IPS DF 6.9 (cell line): Measurements from ENCODE around the gene GDF2.

Experiments
- DNase-seq: peaks from one replicate; pipeline ENCODE4 v3.0.0-alpha.2; 2013; ENCODE audit warnings: low read depth, low spot score
- H3K27ac ChIP-seq: one replicate; pipeline ENCODE4 v1.5.1; 2013; ENCODE audit warnings: low read length, control low read depth
- H3K27me3 ChIP-seq: 2 replicates; pipeline ENCODE4 v1.6.1; 2013; ENCODE audit warnings: mild to moderate bottlenecking, low read length; ENCODE audit not compliant: control insufficient read depth, insufficient read depth
- H3K36me3 ChIP-seq: 2 replicates; pipeline ENCODE4 v1.6.1; 2013; ENCODE audit warnings: low read length; ENCODE audit not compliant: control insufficient read depth, insufficient read depth
- H3K4me1 ChIP-seq: 2 replicates; pipeline ENCODE4 v1.6.1; 2013; ENCODE audit warnings: low read length; ENCODE audit not compliant: control insufficient read depth, insufficient read depth
- H3K4me3 ChIP-seq: 2 replicates; pipeline ENCODE4 v1.5.1; 2013; ENCODE audit warnings: mild to moderate bottlenecking, low read length
- H3K9me3 ChIP-seq: 2 replicates; pipeline ENCODE4 v1.6.1; 2013; ENCODE audit warnings: low read length, inconsistent platforms; ENCODE audit not compliant: control insufficient read depth, insufficient read depth
- WGBS: extraction: QIAGEN DNeasy Blood & Tissue Kit; methylation state at CpG from one replicate; pipeline ENCODE4 v1.1.7; 2013; ENCODE audit warnings: mixed read lengths, missing lambda C conversion rate; ENCODE audit not compliant: insufficient read length, insufficient coverage; 5-methylcytosine and 5-hydroxymethylcytosine counted together

The GDF2 gene

GRCh38 chr10:47369251-47369894, 47.1 kb downstream of the GDF2 start:
- Histone ChIP-seq H3K9me3 (no peaks in the 10 kb centered on the region), H3K4me3 (no peak overlapping the region), H3K27ac (no peak overlapping the region), H3K36me3 (no peaks in the 10 kb centered on the region), H3K27me3 (no peaks in the 10 kb centered on the region), H3K4me1 (peaks cover 5% of the 10 kb centered on the region)
- DNase-seq, result no peak
- WGBS, result no CpG with 5 or more reads among the region's 9 CpGs

DNA sequence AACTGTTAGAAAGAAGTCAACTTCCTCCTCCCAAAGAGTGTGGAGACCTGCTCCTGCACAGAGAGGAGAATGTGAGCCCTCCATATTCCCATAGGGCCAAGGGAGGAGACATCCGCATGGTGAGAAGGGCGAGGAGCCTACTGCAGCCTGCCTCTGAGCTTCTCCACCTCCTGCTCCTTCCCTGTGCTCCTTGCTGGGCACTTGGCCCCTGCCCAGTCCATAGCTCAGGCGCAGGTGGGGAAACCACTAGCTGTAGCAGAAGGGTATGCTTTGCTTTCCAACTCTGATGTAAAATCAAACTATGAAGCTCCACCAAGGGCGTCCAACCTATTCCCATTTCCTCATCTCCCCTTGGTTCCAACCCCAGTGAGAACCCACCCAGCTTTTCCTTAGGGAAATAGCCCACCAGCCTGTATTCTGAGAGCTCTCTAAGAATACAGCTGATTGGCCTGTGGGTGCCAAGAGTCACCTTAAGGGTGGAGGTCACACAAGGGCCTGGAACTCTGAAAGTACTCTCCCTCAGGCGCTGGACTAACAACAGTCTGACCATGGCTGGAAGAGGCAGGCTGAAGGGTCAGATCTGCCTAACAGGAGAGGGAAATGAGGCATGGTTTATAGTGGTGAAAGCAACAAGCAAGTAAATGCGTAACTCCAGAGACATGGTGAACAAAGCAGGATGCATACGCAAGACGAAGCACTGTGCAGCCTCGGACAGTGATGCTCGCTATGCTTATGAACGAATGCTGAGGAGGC, 47.9 kb downstream of the GDF2 start:
- no CpG with 5 or more reads among the region's 11 CpGs for WGBS
- Histone ChIP-seq H3K4me1 (peaks cover 5% of the 10 kb centered on the region), H3K9me3 (no peaks in the 10 kb centered on the region), H3K4me3 (no peak overlapping the region), H3K27ac (no peak overlapping the region), H3K27me3 (no peaks in the 10 kb centered on the region), H3K36me3 (no peaks in the 10 kb centered on the region)
- DNase-seq, result no peak

DNA sequence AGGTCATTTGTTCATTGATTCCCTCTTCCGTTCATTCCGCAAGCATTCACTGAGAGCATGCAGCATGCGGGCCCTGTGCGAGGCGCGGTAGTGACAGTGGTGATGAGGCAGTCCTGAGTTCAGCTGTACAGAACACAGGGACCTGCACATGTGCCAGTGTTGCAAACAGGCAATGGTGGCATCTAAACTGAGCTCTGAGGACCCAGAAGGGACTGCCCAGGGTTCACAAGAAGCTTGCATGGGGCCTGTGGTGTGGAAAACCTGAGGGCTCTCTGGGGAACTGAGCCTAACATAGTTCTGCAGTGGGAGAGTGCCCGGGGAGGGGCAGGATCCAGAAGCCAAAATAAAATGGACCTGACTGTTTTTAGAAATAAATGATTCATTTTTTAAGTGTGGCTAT, 48.6 kb downstream of the GDF2 start:
- Histone ChIP-seq H3K9me3 (no peaks in the 10 kb centered on the region), H3K27me3 (no peaks in the 10 kb centered on the region), H3K4me1 (peaks cover 5% of the 10 kb centered on the region), H3K27ac (no peak overlapping the region), H3K36me3 (no peaks in the 10 kb centered on the region), H3K4me3 (no peak overlapping the region)
- WGBS, result no CpG with 5 or more reads among the region's 7 CpGs
- no peak for DNase-seq

DNA sequence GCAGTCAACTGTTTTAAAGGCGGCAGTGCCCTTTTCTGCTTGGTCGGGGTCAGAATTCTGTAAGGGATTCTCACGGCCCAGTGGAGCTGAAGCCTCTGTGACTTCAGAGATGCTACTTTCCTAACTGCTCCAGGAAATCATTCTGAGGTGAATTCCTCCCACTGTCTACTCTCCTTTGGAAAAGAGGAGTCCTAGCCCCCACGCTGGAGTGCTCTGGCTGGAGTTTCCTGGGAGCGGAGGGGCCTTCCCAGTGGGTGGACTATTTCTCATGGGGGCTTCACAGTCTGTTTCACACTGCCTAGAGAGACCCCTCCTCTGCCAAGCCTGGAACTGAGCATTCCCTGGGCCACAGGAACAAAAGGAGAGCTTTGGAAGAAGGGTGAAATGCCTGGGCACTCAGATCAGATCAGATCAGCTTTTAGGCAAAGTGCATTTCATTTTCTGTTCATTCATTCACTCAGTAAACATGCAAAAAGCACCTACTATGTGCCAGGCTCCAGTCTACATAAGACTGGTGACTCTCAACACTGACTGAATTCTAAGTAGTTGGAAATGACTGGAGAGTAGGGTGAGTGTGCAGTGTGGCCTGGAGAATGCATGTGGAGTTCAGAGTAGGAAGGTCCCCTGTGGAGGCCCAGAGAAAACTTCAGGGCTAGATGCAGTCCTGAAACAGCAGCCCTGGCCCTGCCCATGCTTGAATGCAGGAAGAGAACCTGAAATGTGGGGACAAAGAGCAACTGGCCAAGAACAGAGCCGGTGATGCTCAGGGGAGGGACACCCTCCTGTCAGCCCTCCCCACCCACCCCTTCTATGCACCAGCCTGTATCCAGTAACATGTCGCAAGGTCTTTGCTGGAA, 49.6 kb downstream of the GDF2 start:
- no peaks in the 10 kb centered on the region for H3K36me3 ChIP-seq
- H3K4me3 ChIP-seq, result no peak overlapping the region
- H3K27me3 ChIP-seq, result no peaks in the 10 kb centered on the region
- peaks cover 5% of the 10 kb centered on the region for H3K4me1 ChIP-seq
- no peak overlapping the region for H3K27ac ChIP-seq
- no peak for DNase-seq
- no CpG with 5 or more reads among the region's 7 CpGs for WGBS
- no peaks in the 10 kb centered on the region for H3K9me3 ChIP-seq

GRCh38 chr10:47372726-47373125, 50.5 kb downstream of the GDF2 start:
- WGBS, result no CpG with 5 or more reads among the region's 6 CpGs
- Histone ChIP-seq H3K27ac (no peak overlapping the region), H3K4me1 (peaks cover 5% of the 10 kb centered on the region), H3K4me3 (no peak overlapping the region), H3K36me3 (no peaks in the 10 kb centered on the region), H3K9me3 (no peaks in the 10 kb centered on the region), H3K27me3 (no peaks in the 10 kb centered on the region)
- no peak for DNase-seq

DNA sequence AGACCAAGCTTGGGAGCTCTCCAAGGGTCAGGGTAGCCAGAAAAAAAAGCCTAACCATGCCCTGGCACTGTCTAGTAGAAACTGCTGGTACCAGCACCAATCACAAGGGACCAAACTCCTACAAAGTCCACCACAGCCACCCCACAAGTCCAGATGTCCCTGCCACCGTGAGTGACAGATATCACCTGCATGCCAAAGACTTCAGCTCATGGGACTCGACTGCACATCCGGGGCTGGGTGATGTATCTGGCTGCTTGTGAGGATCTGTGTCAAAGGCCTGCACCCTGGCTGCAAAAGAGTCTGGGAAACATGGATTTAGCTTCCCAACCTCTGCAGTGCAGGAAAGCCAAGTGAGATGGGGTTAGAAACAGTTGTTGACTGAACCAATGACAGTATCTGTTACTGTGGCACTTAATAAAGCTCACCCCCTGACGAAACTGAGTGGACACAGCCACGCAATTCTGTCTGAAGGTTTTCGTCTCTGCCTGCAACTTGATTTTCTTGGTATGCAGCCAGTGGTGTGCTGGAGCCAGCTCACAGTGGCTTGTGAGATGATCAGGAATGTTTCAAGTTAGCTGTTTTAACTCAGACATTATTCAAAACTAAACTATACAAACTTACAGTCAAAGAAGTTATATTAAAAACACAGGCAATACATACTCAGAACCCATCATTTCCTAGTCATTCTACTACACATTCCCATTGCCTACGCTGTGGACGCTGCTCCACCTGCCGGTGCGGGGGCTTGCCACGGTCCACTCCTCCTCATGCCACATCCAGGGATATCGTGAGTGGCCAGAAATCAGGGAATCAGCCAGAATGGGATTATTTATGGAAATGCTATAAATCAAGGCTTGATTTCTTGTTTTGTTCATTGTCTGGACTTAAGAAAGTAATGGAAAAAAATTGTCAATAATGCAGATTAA, 52.6 kb downstream of the GDF2 start:
- Histone ChIP-seq H3K4me1 (peaks cover 5% of the 10 kb centered on the region), H3K9me3 (no peaks in the 10 kb centered on the region), H3K4me3 (no peak overlapping the region), H3K27me3 (no peaks in the 10 kb centered on the region), H3K27ac (no peak overlapping the region), H3K36me3 (no peaks in the 10 kb centered on the region)
- no peak for DNase-seq
- no CpG with 5 or more reads among the region's 12 CpGs for WGBS

DNA sequence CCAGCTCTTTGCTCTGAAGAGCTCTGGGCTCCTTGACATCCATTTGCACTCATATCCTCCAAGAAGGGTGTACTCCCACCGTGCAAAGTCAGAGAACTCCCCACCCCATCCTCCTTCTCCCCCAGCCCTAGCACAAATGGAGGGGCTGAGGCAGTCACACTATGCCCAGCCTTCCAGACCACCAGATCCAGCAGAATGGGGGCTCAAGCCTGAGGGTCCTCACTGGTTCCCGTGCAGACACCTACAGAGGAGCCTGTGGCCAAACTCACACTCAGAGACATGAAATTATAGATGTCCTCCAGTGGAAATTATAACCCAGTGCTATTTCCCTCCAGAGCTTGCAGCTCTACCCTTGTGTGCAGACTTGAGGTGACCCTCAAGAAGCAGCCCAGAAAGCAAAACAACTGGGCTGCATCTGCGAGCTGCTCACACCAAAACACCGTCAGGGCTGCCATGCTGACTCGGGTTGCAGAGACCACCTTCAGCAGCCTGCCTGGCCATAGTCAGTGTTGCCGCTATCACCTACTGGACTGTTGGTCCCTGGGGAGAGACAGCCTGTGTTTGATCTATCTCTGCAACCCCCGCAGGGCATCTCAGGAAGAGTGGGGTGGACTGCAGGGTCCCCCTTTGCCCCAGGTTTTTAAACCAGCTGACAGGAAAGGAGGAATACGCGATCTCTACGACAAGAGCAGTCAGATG, 54.4 kb downstream of the GDF2 start:
- DNase-seq, result no peak
- H3K27ac ChIP-seq, result no peak overlapping the region
- no peaks in the 10 kb centered on the region for H3K9me3 ChIP-seq
- H3K27me3 ChIP-seq, result no peaks in the 10 kb centered on the region; the same call in 1 of the 2 replicates
- H3K36me3 ChIP-seq, result no peaks in the 10 kb centered on the region
- WGBS, result no CpG with 5 or more reads among the region's 10 CpGs
- H3K4me3 ChIP-seq, result no peak overlapping the region
- H3K4me1 ChIP-seq, result peaks cover 5% of the 10 kb centered on the region
